ENCODE data around the gene SRP68. TPM values are rescaled to one million over a fixed set of nuclear protein-coding genes. Genes with fewer than 3 reads are reported as not detected.
A peak's percentile ranks its signal among the peaks of the same experiment; 100 is the strongest.

The SRP68 gene
- total and polyA plus RNA-seq, 2 donors (not counting 1 experiment from before 2014, with no cell fraction given) = 29.6 to 82.3 TPM

GRCh38 chr17:76102944-76103273 is 30.6 kb upstream of the SRP68 start:
- peak overlapping the region; percentile 97 for H3K4me3 Mint-ChIP-seq
- Histone ChIP-seq H4K20me1 (ENCODE audit: control insufficient read depth, insufficient read depth, low read length, poor library complexity, severe bottlenecking) (no peaks in the 10 kb centered on the region), H3K4me1 (ENCODE audit: control insufficient read depth in 2 of 2, insufficient read depth in 2 of 2, low read length in 2 of 2) (peaks cover 11 to 22% of the 10 kb centered on the region in 2 donors), H3K79me2 (ENCODE audit: control insufficient read depth, insufficient read depth, low read length) (peaks cover 17% of the 10 kb centered on the region), H3K9me3 (ENCODE audit: control extremely low read depth in 1 of 3, control insufficient read depth in 2 of 3, insufficient read depth in 1 of 3, low read length in 2 of 3) (no peaks in the 10 kb centered on the region), H3K9ac (ENCODE audit: low read length) (peak overlapping the region; percentile 90), H3K4me2 (replicated peaks; ENCODE audit: low read depth, low read length, poor library complexity, severe bottlenecking) (peak overlapping the region; percentile 80), H3K27ac (ENCODE audit: low read length in 2 of 2) (peak overlapping the region; percentile 76 to 82), H3K4me3 (ENCODE audit: control extremely low read depth in 1 of 5, extremely low read depth in 1 of 5, insufficient read depth in 1 of 5, low read depth in 2 of 5, low read length in 4 of 5) (peak overlapping the region; percentile 68 to 93 (median 90)), H3K36me3 (replicated peaks in 1 of 2; ENCODE audit: control extremely low read depth in 1 of 2, control insufficient read depth in 1 of 2, extremely low read depth in 1 of 2, insufficient read depth in 2 of 2, low read length in 1 of 2) (peaks cover 0 to 29% of the 10 kb centered on the region in 2 experiments), H2AFZ (ENCODE audit: insufficient read depth, low read depth, low read length, poor library complexity, severe bottlenecking) (peak overlapping the region; percentile 97), H3K27me3 (replicated peaks in 1 of 4; ENCODE audit: control extremely low read depth in 1 of 4, control insufficient read depth in 3 of 4, insufficient read depth in 4 of 4, low read length in 3 of 4) (no peaks in the 10 kb centered on the region)
- no peak for TF ChIP-seq CTCF (IDR thresholded peaks at IDR 0.05)
- no peak for TF ChIP-seq EZH2 (IDR thresholded peaks at IDR 0.05; ENCODE audit: borderline replicate concordance, insufficient read depth, low read depth, low read length, poor library complexity, severe bottlenecking)
- POLR2A ChIA-PET = interaction anchor here (0.6 kb wide), 2 partner anchors 247 to 923 kb away, joined by 3 to 4 read pairs; no protein-coding TSS in a partner anchor
- H3K27ac Mint-ChIP-seq = peak overlapping the region; percentile 97
- ATAC-seq (ENCODE audit: low read depth) = no peak
- intact Hi-C loops (cut with micrococcal nuclease) = loop anchor here (5.0 kb wide), 1 partner anchor 246 kb away; the partner anchor contains the start of gene WBP2
- DNase-seq = no peak
- H3K9me3 Mint-ChIP-seq (ENCODE audit: insufficient read depth) = no peaks in the 10 kb centered on the region
- peaks cover 21% of the 10 kb centered on the region for H3K4me1 Mint-ChIP-seq
- no peaks in the 10 kb centered on the region for H3K27me3 Mint-ChIP-seq
- CTCF ChIA-PET = interaction anchor here (1.0 to 2.5 kb wide), 3 partner anchors 23 to 197 kb away, joined by 3 to 11 read pairs (median 6); no protein-coding TSS in a partner anchor
- WGBS (ENCODE audit: insufficient coverage) = 7% methylated on average over 4 of the region's 4 CpGs

- no peak overlapping the region for H3K27ac Mint-ChIP-seq
- ATAC-seq (ENCODE audit: low read depth) (no peak), DNase-seq (no peak)
- H4K20me1 ChIP-seq (ENCODE audit: control insufficient read depth, insufficient read depth, low read length, poor library complexity, severe bottlenecking) = no peaks in the 10 kb centered on the region
- no peak overlapping the region for H3K27ac ChIP-seq (ENCODE audit: low read length in 2 of 2)
- 98% methylated on average over 16 of the region's 19 CpGs for WGBS (ENCODE audit: insufficient coverage)
- no peaks in the 10 kb centered on the region for H3K27me3 ChIP-seq (replicated peaks in 1 of 4; ENCODE audit: control extremely low read depth in 1 of 4, control insufficient read depth in 3 of 4, insufficient read depth in 4 of 4, low read length in 3 of 4)
- intact Hi-C loops (cut with micrococcal nuclease) = no loop called here
- H3K4me1 ChIP-seq (ENCODE audit: control insufficient read depth in 2 of 2, insufficient read depth in 2 of 2, low read length in 2 of 2) = peaks cover 5 to 10% of the 10 kb centered on the region in 2 donors
- H3K4me3 Mint-ChIP-seq = no peak overlapping the region
- peaks cover 10% of the 10 kb centered on the region for H3K4me1 Mint-ChIP-seq
- POLR2A ChIA-PET = no interaction called here
- H3K79me2 ChIP-seq (ENCODE audit: control insufficient read depth, insufficient read depth, low read length) = peaks cover 20% of the 10 kb centered on the region
- no peak overlapping the region for H3K4me2 ChIP-seq (replicated peaks; ENCODE audit: low read depth, low read length, poor library complexity, severe bottlenecking)
- no peaks in the 10 kb centered on the region for H3K9me3 Mint-ChIP-seq (ENCODE audit: insufficient read depth)
- CTCF ChIA-PET = no interaction called here
- no peak for TF ChIP-seq CTCF (IDR thresholded peaks at IDR 0.05)
- no peak for TF ChIP-seq EZH2 (IDR thresholded peaks at IDR 0.05; ENCODE audit: borderline replicate concordance, insufficient read depth, low read depth, low read length, poor library complexity, severe bottlenecking)
- H3K4me3 ChIP-seq (ENCODE audit: control extremely low read depth in 1 of 5, extremely low read depth in 1 of 5, insufficient read depth in 1 of 5, low read depth in 2 of 5, low read length in 4 of 5) = no peak overlapping the region
- no peaks in the 10 kb centered on the region for H3K27me3 Mint-ChIP-seq
- no peak overlapping the region for H3K9ac ChIP-seq (ENCODE audit: low read length)
- H2AFZ ChIP-seq (ENCODE audit: insufficient read depth, low read depth, low read length, poor library complexity, severe bottlenecking) = no peak overlapping the region
- peaks cover 2 to 72% of the 10 kb centered on the region in 2 experiments for H3K36me3 ChIP-seq (replicated peaks in 1 of 2; ENCODE audit: control extremely low read depth in 1 of 2, control insufficient read depth in 1 of 2, extremely low read depth in 1 of 2, insufficient read depth in 2 of 2, low read length in 1 of 2)
- no peaks in the 10 kb centered on the region for H3K9me3 ChIP-seq (ENCODE audit: control extremely low read depth in 1 of 3, control insufficient read depth in 2 of 3, insufficient read depth in 1 of 3, low read length in 2 of 3)
Measured at GRCh38 chr17:76097716-76098295, 25.5 kb upstream of the SRP68 start.
